ENCODE measurements around the gene GABRD.

Gene GABRD

GRCh38 chr1:2046174-2046917, 27.2 kb downstream of the GABRD start:
- Histone ChIP-seq H3K9ac (ENCODE audit: low read depth, low read length) (no peak overlapping the region), H3K9me3 (ENCODE audit: insufficient read depth, low read length, severe bottlenecking) (no peaks in the 10 kb centered on the region), H3K4me1 (ENCODE audit: insufficient read depth, low read length) (no peaks in the 10 kb centered on the region), H2AFZ (ENCODE audit: low read depth, low read length) (no peak overlapping the region), H3K36me3 (ENCODE audit: insufficient read depth, low read length) (no peaks in the 10 kb centered on the region), H3K79me2 (ENCODE audit: insufficient read depth, low read length) (no peaks in the 10 kb centered on the region), H4K20me1 (ENCODE audit: insufficient read depth, low read length) (no peaks in the 10 kb centered on the region), H3K27ac (ENCODE audit: low read length) (no peak overlapping the region), H3K27me3 (ENCODE audit: insufficient read depth, low read length, poor library complexity) (no peaks in the 10 kb centered on the region), H3K4me3 (ENCODE audit: low read depth in 1 of 2, low read length in 2 of 2) (no peak overlapping the region), H3K4me2 (ENCODE audit: insufficient read depth, low read length) (no peak overlapping the region)
- DNase-seq (peak; percentile 24), ATAC-seq (ENCODE audit: insufficient read depth, low read depth) (no peak; the same call in 2 of the 3 replicates)
- peak; percentile 54 for TF ChIP-seq CTCF (IDR thresholded peaks at IDR 0.05; ENCODE audit: borderline replicate concordance, extremely low read depth, low read length, poor library complexity, severe bottlenecking)
- no peak for TF ChIP-seq EZH2 (IDR thresholded peaks at IDR 0.05; ENCODE audit: borderline replicate concordance, low read depth, low read length, severe bottlenecking)

GRCh38 chr1:2046953-2047748, 28.0 kb downstream of the GABRD start:
- H3K4me1 ChIP-seq (ENCODE audit: insufficient read depth, low read length) = no peaks in the 10 kb centered on the region
- H3K36me3 ChIP-seq (ENCODE audit: insufficient read depth, low read length) = no peaks in the 10 kb centered on the region
- H4K20me1 ChIP-seq (ENCODE audit: insufficient read depth, low read length) = no peaks in the 10 kb centered on the region; the same call in 1 of the 2 replicates
- no peaks in the 10 kb centered on the region for H3K27me3 ChIP-seq (ENCODE audit: insufficient read depth, low read length, poor library complexity)
- no peak overlapping the region for H3K4me2 ChIP-seq (ENCODE audit: insufficient read depth, low read length)
- no peak overlapping the region for H2AFZ ChIP-seq (ENCODE audit: low read depth, low read length)
- H3K79me2 ChIP-seq (ENCODE audit: insufficient read depth, low read length) = no peaks in the 10 kb centered on the region
- H3K4me3 ChIP-seq (ENCODE audit: low read depth in 1 of 2, low read length in 2 of 2) = no peak overlapping the region
- no peak for ATAC-seq (ENCODE audit: insufficient read depth, low read depth)
- no peak overlapping the region for H3K9ac ChIP-seq (ENCODE audit: low read depth, low read length)
- no peak for TF ChIP-seq EZH2 (IDR thresholded peaks at IDR 0.05; ENCODE audit: borderline replicate concordance, low read depth, low read length, severe bottlenecking)
- TF ChIP-seq CTCF (IDR thresholded peaks at IDR 0.05; ENCODE audit: borderline replicate concordance, extremely low read depth, low read length, poor library complexity, severe bottlenecking) = no peak
- no peak for DNase-seq
- no peak overlapping the region for H3K27ac ChIP-seq (ENCODE audit: low read length)
- H3K9me3 ChIP-seq (ENCODE audit: insufficient read depth, low read length, severe bottlenecking) = no peaks in the 10 kb centered on the region

GRCh38 chr1:2047749-2048729, 28.9 kb downstream of the GABRD start:
- no peak for DNase-seq
- H3K4me3 ChIP-seq (ENCODE audit: low read depth in 1 of 2, low read length in 2 of 2) = no peak overlapping the region
- no peak for ATAC-seq (ENCODE audit: insufficient read depth, low read depth)

More at GRCh38 chr1:2047749-2048729, 28.9 kb downstream of the GABRD start:
- Histone ChIP-seq H3K27me3 (ENCODE audit: insufficient read depth, low read length, poor library complexity) (no peaks in the 10 kb centered on the region), H3K9me3 (ENCODE audit: insufficient read depth, low read length, severe bottlenecking) (no peaks in the 10 kb centered on the region), H3K4me1 (ENCODE audit: insufficient read depth, low read length) (no peaks in the 10 kb centered on the region), H3K79me2 (ENCODE audit: insufficient read depth, low read length) (no peaks in the 10 kb centered on the region), H3K4me2 (ENCODE audit: insufficient read depth, low read length) (no peak overlapping the region), H3K36me3 (ENCODE audit: insufficient read depth, low read length) (no peaks in the 10 kb centered on the region), H2AFZ (ENCODE audit: low read depth, low read length) (no peak overlapping the region), H4K20me1 (ENCODE audit: insufficient read depth, low read length) (no peaks in the 10 kb centered on the region; the same call in 1 of the 2 replicates), H3K27ac (ENCODE audit: low read length) (no peak overlapping the region), H3K9ac (ENCODE audit: low read depth, low read length) (no peak overlapping the region)
- TF ChIP-seq EZH2 (IDR thresholded peaks at IDR 0.05; ENCODE audit: borderline replicate concordance, low read depth, low read length, severe bottlenecking) = no peak
